GM12892 (cell line): Measurements from ENCODE around the gene C9orf78.

ENCODE experiments used
- POLR2A ChIP-seq: IDR thresholded peaks from 2 replicates; pipeline ENCODE4 v1.6.1; 2011; ENCODE audit warnings: low read depth, low read length, control low read depth
- POLR2AphosphoS5 ChIP-seq: IDR thresholded peaks from 2 replicates; pipeline ENCODE4 v1.6.1; 2011; ENCODE audit warnings: low read depth, low read length, control low read depth
- TAF1 ChIP-seq: IDR thresholded peaks from 2 replicates; pipeline ENCODE4 v1.6.1; 2011; ENCODE audit warnings: low read depth, mild to moderate bottlenecking, control low read depth, low read length, borderline replicate concordance

- TF ChIP-seq POLR2A: no peak
- no peak for TF ChIP-seq POLR2AphosphoS5
- TF ChIP-seq TAF1: no peak
These were observed 30.0 kb upstream of the C9orf78 start for GRCh38 chr9:129864991-129865647.
